HG02852 (cell line): ENCODE measurements around the gene PKP3.
"Not testable (repeated sequence)": the region's sequence is repeated elsewhere in the genome, so short reads cannot be mapped to it uniquely, and the experiment has no call there.

Experiments used
- ATAC-seq: cut with Tn5 transposase; IDR thresholded peaks from one replicate; pipeline ENCODE4 v1.9.1; 2021; ENCODE audit warnings: mild to moderate bottlenecking, moderate library complexity; ENCODE audit not compliant: unreplicated experiment

Gene PKP3

DNA sequence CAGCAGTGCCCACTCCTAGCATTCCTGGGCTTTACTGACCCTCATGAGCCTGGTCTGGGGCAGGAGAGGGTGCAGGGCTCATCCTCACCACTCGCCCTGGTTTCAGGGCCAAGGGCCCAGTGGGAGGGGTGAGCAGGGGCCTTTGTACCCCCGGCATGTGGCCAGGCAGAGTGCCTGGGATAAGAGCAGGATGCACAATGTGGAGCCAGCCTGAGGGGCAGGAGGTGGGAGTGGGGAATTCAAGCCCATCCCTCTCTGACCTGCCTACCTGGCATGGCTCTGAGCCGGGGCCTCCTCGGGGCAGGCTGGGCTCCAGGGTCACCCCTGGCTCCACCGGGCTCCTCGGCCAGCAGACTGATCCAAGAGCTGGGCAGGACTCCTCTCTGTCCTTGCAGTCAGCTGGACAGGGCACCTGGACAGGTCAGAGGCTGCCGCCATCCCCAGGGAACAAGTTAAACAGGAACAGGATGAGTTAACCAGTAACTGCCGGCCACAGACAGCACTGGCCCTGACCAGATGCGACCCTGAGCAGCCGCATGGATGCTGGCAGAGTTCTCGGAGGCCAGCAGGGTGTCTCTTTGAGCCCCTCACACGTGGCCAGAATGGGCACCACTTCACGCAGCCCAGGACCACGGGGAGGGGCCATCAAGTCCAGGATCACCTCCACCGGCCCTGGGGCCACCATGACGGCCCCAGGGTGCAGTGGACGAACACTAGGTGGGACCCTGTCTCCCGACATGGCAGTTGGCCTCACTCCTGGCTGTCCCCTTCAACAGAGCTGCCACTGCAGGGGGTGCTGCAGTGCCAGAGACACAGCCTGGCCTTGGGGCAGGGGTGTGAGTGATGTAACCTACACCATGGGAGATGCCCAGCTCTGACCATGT lies 15.8 kb downstream of the PKP3 start:
- no peak for ATAC-seq

DNA sequence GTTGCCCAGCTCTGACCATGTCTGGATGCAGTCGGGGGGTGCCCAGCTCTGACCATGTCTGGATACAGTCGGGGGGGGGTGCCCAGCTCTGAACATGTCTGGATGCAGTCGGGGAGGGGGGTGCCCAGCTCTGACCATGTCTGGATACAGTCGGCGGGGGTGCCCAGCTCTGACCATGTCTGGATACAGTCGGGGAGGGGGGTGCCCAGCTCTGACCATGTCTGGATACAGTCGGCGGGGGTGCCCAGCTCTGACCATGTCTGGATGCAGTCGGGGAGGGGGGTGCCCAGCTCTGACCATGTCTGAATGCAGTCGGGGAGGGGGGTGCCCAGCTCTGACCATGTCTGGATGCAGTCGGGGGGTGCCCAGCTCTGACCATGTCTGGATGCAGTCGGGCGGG lies 16.7 kb downstream of the PKP3 start:
- ATAC-seq, result not testable (repeated sequence)

DNA sequence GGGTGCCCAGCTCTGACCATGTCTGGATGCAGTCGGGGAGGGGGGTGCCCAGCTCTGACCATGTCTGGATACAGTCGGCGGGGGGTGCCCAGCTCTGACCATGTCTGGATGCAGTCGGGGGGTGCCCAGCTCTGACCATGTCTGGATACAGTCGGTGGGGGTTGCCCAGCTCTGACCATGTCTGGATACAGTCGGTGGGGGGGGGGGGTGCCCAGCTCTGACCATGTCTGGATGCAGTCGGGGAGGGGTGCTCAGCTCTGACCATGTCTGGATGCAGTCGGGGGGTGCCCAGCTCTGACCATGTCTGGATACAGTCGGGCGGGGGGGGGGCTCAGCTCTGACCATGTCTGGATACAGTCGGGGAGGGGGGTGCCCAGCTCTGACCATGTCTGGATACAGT lies 17.5 kb downstream of the PKP3 start:
- not testable (repeated sequence) for ATAC-seq

DNA sequence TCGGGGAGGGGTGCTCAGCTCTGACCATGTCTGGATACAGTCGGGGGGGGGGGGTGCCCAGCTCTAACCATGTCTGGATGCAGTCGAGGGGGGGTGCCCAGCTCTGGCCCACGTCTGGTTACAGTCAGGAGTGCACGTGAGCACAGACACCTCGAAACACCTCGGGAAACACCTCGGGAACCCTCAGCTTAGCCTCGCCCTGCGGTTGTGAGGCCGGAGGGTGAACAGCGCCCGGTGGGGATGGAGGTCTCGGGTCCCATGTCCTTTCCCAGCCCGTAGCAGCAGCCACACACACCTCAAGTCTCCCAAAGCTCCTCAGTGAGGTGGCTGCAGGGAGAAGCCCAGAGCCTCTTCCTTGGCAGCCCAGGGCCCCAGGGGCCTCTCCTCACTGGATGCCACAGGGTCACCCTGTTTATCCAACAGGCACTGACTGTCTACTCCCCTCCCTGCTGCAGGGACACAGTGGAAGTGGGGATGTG lies 18.7 kb downstream of the PKP3 start:
- no peak for ATAC-seq

DNA sequence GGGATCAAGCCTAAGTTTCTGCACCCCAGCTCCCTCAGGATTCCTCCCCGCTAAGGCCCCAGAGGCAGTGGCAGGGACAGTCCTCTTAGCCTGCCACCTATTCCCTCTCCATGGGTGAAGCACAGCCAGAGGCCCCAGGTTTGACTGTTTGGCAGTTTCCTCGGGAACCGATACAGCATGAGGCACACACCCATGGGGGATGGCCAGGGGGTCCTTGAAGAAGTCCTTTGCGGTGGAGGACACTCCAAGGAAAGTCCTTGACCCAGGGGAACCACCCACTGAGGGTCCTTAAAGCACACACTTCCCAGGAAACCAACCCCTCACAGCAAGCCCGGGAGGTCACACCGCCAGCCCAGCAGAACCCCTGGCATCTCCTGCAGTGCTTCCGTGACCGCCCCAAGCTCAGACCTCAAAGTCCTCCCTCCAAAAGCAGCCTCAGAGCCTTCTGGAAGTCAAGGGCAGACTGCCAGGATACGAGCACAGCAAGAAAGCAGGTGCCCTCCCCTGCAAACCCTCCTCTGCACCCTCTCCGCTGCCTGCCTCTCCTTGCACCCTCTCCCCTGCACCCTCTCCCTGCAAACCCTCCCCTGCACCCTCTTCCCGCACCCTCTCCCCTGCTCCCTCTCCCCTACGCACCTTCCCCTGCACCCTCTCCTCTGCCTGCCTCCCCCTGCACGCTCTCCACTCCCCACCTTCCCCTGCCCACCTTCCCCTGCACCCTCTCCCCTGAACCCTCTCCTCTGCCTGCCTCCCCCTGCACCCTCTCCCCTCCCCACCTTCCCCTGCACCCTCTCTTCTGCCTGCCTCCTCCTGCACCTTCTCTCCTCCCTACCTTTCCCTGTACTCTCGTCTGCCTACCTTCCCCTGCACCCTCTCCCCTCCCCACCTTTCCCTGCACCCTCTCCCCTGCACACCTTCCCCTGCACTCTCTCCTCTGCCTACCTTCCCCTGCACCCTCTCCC lies 19.4 kb downstream of the PKP3 start:
- no peak for ATAC-seq

DNA sequence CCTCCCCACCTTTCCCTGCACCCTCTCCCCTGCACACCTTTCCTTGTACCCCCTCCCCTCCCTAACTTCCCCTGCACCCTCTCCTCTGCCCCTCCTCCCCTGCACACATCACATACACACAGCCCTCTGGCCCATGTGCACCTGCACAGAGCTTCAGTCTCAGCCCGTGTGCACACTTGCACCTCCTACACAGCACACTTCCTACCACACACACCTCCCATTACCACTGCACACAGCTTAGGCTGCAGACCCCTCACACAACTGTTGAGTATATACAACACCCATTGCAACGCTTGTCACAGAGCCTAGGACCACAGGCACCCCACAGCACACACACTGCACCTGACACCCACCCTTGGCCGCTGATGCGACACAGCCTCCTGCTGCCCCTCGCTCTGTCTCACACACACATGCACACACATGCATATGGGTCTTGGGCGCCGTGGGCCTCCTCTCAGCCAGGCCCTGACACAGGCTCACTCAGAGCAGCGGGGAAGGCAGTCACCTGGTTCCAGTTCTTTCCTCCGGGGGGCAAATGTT lies 20.4 kb downstream of the PKP3 start:
- no peak for ATAC-seq

DNA sequence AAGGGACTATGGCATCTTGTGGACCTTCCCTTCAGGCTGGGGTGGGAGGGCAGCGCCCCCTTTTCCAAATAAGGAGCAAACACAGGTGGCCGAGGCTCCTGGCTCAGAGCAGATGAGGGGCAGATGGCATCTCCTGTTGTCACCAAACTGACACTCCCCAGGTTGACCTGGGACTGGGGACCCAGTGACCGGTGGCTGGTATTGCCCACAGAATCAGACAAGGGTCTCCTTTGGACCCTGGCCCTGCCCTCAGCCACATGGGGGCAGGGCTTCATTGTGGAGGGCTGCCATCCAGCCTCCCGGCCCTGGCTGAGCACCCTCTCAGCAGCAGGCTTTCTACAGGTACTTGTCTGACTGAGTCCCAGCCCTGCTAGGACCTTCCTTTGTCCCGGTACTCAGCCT lies 21.6 kb downstream of the PKP3 start:
- no peak for ATAC-seq

DNA sequence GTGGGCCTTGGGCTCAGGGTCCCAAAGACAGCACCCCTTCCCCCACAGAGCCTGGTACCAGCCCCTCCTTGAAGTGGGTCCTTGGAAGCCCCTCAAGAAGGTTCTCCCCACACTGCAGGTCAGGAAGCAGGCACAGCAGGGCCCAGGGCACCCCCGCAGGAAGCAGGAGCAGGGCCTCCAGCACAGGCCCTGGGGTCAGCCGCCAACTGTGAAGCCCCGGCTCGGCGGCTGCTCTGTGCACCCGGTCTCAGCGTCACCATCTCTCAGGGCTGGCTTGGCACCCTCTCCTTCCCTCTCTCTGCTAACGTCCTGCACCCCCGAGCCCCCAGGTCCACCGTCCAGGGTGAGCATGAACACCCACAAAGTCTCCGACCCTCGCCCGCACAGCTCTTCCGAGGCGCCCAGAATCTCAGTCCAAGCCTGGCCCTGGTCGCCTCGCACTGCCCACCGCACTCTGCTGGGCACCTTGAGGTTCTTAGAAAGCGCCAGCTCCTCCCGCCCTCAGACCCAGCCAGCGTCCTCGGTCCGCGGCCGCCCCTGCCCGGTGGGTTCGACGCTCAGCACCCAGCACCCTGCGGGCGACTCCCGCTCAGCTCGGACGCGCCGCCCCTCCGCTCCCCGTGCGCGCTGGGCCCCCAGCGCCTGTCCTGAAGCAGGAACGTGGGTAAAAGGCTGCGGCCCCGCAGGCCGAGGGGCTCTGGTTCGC lies 22.2 kb downstream of the PKP3 start:
- ATAC-seq, result no peak

DNA sequence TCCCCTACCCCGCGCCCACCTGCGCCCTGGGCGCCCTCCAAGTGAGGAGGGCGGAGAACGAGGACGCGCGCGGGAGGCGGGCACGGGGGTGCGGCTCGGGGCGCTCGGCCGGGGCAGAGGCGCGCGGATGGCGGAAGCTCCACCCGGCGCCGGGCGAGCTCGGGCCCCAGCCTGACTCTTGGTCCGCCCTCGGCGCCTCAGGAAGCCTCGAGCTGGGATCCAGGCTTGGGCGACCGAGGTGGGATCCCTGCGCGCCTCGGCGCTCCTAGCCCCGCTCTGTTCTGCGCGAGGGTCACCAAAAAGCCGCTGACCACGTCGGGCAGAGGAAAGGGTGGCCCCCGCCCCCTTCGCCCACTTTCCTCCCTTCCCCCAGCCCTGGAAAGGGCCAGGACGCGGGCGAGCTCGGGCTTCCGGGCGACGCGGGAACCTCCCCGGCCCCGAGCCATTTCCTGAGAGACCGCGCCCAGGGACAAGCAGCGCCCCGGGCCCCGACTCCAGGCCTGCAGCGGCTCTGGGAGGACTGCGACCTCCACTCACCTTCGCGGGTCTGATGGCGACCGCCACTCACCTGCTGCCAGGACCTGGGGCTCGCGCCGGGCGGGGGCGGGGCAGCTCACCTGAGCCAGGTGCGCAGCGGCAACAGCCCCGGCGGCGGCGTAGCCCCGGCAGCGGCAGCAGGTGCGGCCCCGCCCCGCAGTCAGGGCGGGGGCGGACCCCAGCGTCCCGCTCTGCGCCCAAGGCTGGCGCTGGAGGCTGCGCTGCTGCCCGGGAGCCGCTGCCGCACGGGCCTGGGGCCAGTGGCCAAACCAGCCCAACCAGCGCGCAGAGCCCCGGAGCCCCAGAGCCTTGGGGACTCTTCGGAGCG lies 23.0 kb downstream of the PKP3 start:
- ATAC-seq, result no peak

DNA sequence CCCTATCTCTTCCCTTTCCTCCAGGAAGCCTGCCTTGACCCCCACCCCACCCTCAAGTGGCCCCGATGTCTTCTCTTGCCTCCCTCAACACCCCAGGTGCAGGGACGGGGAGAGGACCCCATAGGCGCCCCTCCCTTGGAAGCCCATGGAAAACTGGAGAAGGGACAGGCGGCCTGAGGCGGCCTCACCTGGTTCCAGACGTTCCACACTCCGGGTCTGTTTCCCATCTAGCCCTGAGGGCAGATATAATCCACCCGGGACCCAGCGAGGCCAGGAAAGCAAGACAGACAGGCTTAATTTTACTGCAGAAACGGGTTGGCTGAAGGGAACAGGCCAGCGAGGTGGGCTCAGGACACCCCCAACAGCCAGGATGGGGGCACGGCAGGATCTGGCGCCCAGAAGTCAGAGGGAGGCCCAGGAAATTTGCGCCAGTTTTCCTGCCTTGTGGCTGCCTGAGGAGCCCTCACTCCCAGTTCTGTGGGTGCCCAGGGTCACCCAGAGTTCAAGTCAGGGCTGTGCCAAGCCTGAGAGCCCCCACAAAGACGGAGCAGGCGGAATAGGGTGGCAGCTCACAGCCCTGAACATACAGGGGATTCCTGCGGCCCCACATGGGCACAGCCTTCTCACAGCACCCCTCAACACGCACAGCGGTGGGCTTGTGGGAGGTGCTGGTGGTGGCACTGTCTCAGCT lies 23.8 kb downstream of the PKP3 start:
- no peak for ATAC-seq

DNA sequence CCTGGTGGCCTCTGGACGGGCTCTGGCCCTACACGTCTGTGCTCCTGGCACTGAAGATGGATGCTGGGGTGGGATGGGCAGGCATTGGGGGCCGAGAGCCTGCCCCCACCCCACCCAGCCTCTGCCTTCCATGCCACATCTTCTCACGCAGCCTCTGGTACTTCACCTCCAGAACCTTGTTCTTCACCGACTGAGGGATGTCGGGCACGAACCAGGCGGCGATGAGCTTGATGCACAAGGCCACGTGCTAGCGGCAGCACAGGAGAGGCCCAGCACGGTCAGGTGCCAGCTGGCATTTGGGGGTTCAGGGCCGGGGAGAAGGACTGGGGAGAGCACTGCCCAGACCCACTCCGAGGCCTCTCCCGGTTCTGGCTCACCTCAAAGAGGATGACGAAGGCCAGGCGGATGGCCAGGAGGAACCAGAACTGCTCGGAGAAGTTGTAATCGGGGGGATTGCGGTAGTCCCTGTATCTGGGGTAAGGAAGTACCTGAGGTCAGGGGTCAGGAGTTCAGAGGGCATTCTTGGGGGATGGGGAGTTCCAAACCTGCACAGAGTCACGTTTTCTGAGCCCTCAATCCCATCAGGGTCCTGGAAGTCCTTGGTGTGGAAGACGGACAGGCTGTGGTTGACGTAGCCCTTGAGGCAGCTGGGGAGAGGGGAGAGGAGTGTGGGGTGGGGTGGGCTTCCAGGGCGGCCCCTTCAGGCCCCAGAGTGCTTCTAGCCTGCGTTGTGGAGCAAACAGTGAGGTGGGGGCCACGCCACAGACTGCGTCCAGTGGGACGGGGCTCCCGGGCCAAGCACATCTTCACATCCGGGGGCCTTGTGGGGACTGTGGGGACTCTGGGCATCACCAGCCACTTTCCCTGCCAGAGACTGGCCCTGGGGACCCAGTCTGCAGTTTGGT lies 24.6 kb downstream of the PKP3 start:
- ATAC-seq, result no peak

DNA sequence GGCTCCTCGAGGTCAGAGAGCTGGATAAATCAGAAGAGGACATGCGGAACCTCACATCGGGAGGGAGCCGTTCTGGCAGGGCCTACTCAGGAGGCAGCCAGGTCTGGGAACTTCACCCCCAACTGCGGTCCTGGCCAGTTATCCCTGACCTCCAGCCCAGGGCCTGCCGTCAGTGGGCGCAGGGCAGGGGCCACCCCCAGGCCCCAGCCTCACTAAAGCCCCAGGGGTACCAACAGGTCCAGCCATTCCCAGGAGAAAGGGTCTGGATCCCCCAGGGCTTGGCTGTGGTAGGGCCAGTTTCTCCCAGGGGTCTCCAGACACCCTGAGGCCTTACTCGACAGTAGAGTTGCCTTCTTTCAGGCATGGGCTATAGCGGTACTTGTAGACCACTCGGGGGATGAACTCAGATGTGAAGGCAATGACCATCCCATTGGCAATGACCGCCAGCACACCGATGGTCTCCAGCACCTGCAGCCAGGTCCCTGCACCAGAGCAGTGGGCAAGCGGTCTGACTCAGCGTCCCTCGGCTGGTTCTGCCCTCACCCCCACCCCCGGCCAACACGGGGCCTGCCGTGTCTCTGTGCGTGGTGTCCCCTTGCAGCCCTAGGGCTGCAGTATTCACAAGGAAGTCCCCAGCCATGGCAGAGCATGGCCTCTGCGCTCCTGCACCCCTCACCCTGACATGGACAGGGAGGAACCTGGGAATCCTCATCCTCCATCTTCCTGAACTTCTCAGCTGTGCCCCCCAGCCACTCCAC lies 25.4 kb downstream of the PKP3 start:
- no peak for ATAC-seq

DNA sequence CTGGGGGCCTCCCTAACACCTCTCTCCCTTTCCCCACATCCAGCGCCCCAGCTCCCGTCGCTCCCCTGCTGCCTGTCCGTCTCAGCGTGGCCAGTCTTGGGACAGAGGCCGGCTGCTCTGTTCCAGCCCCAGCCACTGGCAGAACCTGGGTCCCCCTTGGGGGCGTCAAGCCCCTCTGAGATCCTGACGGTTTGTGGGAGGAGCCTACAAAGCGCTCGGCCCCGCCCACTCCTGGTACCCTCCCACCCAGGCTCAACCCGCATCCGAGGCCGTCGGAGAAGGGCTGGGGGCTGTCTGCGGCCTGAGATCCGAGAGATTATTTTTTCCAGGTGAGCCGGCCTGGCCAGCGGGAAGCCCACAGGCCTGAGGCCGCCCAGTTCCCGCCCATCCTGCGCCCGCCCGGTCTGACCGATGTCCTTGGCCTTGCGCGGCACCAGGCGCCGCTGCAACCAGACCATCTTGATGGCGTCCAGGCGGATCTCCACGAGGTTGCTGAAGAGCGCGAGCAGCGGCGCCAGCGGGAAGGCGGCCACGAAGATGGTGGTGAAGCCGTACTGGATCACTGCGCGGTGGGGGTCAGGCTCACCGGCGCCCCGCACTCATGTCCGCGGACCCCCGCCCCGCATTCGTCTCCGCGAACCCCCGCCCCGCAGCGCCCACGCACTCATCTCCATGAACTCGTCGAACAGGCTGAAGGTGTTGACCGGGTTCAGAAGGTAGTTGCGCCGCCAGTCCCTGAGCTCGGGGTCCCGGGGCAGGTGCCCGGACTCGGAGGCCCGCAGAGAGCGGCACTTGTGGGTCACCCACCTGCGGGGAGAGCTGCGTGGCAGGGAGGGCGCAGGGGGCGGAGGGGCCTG lies 26.3 kb downstream of the PKP3 start:
- no peak for ATAC-seq

DNA sequence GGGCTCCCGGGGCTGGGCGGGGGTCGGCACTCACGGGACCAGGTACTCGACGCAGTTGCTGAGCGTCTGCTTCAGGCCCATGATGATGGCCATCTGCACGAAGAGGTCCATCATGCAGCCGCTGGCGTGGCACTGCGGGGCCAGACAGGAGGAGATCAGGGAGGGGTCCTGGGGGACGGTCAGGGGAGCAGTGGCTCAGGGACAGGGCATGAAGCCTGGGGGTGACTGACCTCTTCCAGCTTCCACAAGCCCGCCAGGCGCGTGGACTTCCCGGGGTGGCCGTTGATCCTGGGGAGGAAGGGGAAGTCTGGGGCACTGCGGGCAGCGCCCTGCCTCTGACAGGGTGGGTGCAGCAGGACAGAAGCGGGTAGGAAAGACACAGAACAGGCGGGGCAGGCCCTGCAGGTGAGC lies 26.9 kb downstream of the PKP3 start:
- no peak for ATAC-seq

DNA sequence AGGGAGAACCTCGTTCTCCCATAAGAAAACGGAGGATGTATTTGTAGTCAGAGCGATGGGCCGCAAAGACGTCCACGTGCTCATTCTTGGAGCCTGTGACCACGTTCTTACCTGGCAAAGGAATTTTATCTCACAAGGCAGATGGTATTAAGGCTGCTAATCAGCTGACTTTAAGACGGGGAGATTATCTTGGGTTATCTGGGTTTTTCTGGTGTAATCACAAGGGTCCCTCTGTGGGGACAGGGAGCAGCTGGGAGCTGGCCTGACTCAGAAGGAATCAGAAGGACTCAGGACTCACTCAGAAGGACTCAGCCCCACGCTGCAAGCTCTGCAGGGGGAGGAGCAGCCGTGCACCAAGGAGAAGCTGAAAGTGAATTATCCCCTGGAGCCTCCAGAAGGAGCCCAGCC lies 28.2 kb downstream of the PKP3 start:
- ATAC-seq, result no peak

DNA sequence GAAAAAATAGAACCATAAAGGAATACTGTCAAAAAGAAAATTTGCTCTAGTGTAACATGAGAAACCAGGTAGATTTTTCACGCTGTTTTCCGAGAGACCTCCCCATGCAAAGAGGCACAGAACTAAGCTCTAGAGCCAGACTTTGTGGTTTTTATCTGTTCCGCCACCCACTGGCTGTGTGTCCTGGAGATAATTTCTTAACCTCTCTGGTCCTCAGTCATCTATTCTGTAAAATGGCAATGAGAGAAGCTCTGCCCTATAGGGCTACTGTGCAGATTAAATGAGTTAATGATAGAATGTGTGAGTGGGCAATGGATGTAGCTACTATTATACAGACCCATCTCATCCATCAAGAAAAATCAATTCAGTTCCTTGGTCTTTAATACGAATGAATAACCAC lies 30.2 kb downstream of the PKP3 start:
- ATAC-seq, result no peak

DNA sequence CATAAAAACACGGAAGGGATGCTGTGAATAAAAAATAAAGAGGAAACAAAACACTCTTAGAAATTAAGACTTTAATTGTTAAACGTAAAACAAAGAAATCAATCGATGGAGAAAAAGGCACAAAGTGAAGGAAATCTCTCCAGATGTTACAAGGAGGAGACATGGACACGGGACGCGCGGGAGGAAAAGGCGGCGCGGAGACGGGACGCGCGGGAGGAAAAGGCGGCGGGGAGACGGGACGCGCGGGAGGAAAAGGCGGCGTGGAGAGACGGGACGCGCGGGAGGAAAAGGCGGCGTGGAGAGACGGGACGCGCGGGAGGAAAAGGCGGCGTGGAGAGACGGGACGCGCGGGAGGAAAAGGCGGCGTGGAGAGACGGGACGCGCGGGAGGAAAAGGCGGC lies 30.8 kb downstream of the PKP3 start:
- not testable (repeated sequence) for ATAC-seq
